ENCODE data around the gene ADGRG2. TPM values are rescaled to one million over a fixed set of nuclear protein-coding genes. Genes with fewer than 3 reads are reported as not detected.

The ADGRG2 gene
- total and polyA plus RNA-seq, 2 donors (not counting 1 experiment from before 2014, with no cell fraction given) = under 0.01 to 0.05 TPM

DNA sequence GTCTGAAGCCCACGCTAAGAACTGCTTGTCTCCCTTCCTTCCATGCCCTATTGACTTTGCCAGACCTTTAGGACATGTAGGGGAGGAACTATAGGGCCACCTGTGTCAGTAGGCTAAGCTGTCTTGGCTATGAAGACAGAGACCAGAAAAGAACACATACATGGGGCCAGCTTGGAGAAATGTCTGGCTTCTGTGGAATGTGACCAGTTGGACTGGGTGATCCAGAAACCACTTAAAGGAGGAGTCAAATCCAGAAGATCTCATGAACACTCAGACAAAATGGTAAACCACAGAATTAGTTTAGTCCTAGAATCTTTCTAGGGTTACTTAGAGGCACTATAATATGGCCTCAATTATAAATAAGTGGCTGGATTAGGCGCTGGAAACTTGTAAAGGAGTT is 180.4 kb downstream of the ADGRG2 start:
- no peaks in the 10 kb centered on the region for H3K4me1 ChIP-seq (ENCODE audit: control insufficient read depth, extremely low read depth, insufficient read depth, low read length)
- H3K36me3 ChIP-seq (ENCODE audit: control insufficient read depth, insufficient read depth, low read length) = no peaks in the 10 kb centered on the region
- no peak overlapping the region for H3K27ac ChIP-seq (ENCODE audit: insufficient read depth, low read length)
- DNase-seq (ENCODE audit: low read depth in 2 of 2) = no peak
- H3K4me2 ChIP-seq (ENCODE audit: extremely low read depth, insufficient read depth, low read length) = no peak overlapping the region
- no peak overlapping the region for H3K4me3 ChIP-seq (replicated peaks in 1 of 4; ENCODE audit: control extremely low read depth in 1 of 4, insufficient read depth in 1 of 4, low read depth in 3 of 4, low read length in 4 of 4)
- H3K9me3 ChIP-seq (ENCODE audit: control insufficient read depth, insufficient read depth, low read depth, low read length) = no peaks in the 10 kb centered on the region
- no peaks in the 10 kb centered on the region for H4K20me1 ChIP-seq (ENCODE audit: control insufficient read depth, extremely low read depth, insufficient read depth, low read length)
- TF ChIP-seq, protein P1, sequence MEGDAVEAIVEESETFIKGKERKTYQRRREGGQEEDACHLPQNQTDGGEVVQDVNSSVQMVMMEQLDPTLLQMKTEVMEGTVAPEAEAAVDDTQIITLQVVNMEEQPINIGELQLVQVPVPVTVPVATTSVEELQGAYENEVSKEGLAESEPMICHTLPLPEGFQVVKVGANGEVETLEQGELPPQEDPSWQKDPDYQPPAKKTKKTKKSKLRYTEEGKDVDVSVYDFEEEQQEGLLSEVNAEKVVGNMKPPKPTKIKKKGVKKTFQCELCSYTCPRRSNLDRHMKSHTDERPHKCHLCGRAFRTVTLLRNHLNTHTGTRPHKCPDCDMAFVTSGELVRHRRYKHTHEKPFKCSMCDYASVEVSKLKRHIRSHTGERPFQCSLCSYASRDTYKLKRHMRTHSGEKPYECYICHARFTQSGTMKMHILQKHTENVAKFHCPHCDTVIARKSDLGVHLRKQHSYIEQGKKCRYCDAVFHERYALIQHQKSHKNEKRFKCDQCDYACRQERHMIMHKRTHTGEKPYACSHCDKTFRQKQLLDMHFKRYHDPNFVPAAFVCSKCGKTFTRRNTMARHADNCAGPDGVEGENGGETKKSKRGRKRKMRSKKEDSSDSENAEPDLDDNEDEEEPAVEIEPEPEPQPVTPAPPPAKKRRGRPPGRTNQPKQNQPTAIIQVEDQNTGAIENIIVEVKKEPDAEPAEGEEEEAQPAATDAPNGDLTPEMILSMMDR (conservative IDR thresholded peaks at IDR 0.05 in 1 of 2, IDR thresholded peaks at IDR 0.05 in 1 of 2; ENCODE audit: low read depth in 1 of 2, low read length in 2 of 2) = no peak
- no peak for TF ChIP-seq EZH2 (IDR thresholded peaks at IDR 0.05; ENCODE audit: low read length, missing control alignments)
- no peaks in the 10 kb centered on the region for H3K27me3 ChIP-seq (ENCODE audit: control insufficient read depth, insufficient read depth, low read length)
- H2AFZ ChIP-seq (ENCODE audit: low read length) = no peak overlapping the region
- H3K79me2 ChIP-seq (ENCODE audit: control insufficient read depth, insufficient read depth, low read length) = no peaks in the 10 kb centered on the region
- H3K9ac ChIP-seq (ENCODE audit: insufficient read depth, low read length) = no peak overlapping the region

Other genes with a start within 250 kb of the ADGRG2 start
- gene PHKA2, start 138.4 kb downstream of the ADGRG2 start, total RNA-seq = 7.7 and 8.3 TPM in 2 replicates
- 6.1 and 7.9 TPM in 2 replicates for gene PHKA2, start 138.4 kb downstream of the ADGRG2 start, polyA plus RNA-seq
- 57.5 and 73.2 TPM in 2 replicates for gene PDHA1, start 221.5 kb upstream of the ADGRG2 start, total RNA-seq
- gene PDHA1, start 221.5 kb upstream of the ADGRG2 start, polyA plus RNA-seq = 161 and 200 TPM in 2 replicates

All from fibroblast of lung (primary cell).